Astrocyte (in vitro differentiated cells and primary cell): Measurements from ENCODE around the gene LRMDA. TPM values are rescaled to one million over a fixed set of nuclear protein-coding genes. Genes with fewer than 3 reads are reported as not detected.

Source experiments
- DNase-seq: peaks from one replicate; pipeline ENCODE4 v3.0.0-alpha.2; 2010; ENCODE audit warnings: low read depth
- FAIRE-seq: peaks from 2 replicates; lab custom pipeline; 2011; peaks lifted over from hg19 to GRCh38; lab: Jason Lieb, UNC
- H2AFZ ChIP-seq: 2 replicates; pipeline ENCODE4 v1.6.0; 2012; ENCODE audit warnings: low read depth, low read length, inconsistent platforms
- H3K27ac ChIP-seq: 2 replicates; pipeline ENCODE4 v1.5.1; 2011; ENCODE audit warnings: low read depth, low read length, inconsistent platforms
- H3K27me3 ChIP-seq: 2 replicates; pipeline ENCODE4 v1.6.0; 2011; ENCODE audit warnings: low read length, inconsistent platforms; ENCODE audit not compliant: insufficient read depth
- H3K36me3 ChIP-seq: 2 replicates; pipeline ENCODE4 v1.5.1; 2011; ENCODE audit warnings: low read length, inconsistent platforms; ENCODE audit not compliant: insufficient read depth
- H3K4me1 ChIP-seq: 2 replicates; pipeline ENCODE4 v1.5.1; 2011; ENCODE audit warnings: low read length, inconsistent platforms; ENCODE audit not compliant: insufficient read depth
- H3K4me2 ChIP-seq: 2 replicates; pipeline ENCODE4 v1.6.0; 2012; ENCODE audit warnings: low read length, inconsistent platforms
- H3K4me3 ChIP-seq: 2 replicates; pipeline ENCODE4 v1.5.1; 2011; ENCODE audit warnings: low read depth, mild to moderate bottlenecking, low read length, inconsistent platforms; ENCODE audit not compliant: insufficient read depth
- H3K79me2 ChIP-seq: 2 replicates; pipeline ENCODE4 v1.6.0; 2012; ENCODE audit warnings: mild to moderate bottlenecking, low read length, inconsistent platforms; ENCODE audit not compliant: insufficient read depth
- H3K9ac ChIP-seq: 2 replicates; pipeline ENCODE4 v1.6.0; 2012; ENCODE audit warnings: mild to moderate bottlenecking, low read length, inconsistent platforms
- H3K9me3 ChIP-seq: 2 replicates; pipeline ENCODE4 v1.5.1; 2012; ENCODE audit warnings: low read depth, mild to moderate bottlenecking, low read length, inconsistent platforms; ENCODE audit not compliant: insufficient read depth
- H4K20me1 ChIP-seq: 2 replicates; pipeline ENCODE4 v1.6.0; 2012; ENCODE audit warnings: low read length, inconsistent platforms; ENCODE audit not compliant: insufficient read depth
- H3K27ac Mint-ChIP-seq: one replicate; pipeline ENCODE4 v1.8.0; 2021; ENCODE audit warnings: mild to moderate bottlenecking, mixed read lengths; ENCODE audit not compliant: unreplicated experiment
- H3K27me3 Mint-ChIP-seq: one replicate; pipeline ENCODE4 v1.8.0; 2021; ENCODE audit warnings: low read depth, mixed read lengths; ENCODE audit not compliant: unreplicated experiment
- H3K36me3 Mint-ChIP-seq: one replicate; pipeline ENCODE4 v1.8.0; 2021; ENCODE audit warnings: low read depth, mixed read lengths; ENCODE audit not compliant: unreplicated experiment
- H3K4me1 Mint-ChIP-seq: one replicate; pipeline ENCODE4 v1.8.0; 2021; ENCODE audit warnings: low read depth, mixed read lengths; ENCODE audit not compliant: unreplicated experiment
- H3K4me3 Mint-ChIP-seq: one replicate; pipeline ENCODE4 v1.8.0; 2021; ENCODE audit warnings: mild to moderate bottlenecking, moderate library complexity, mixed read lengths; ENCODE audit not compliant: unreplicated experiment
- H3K9me3 Mint-ChIP-seq: one replicate; pipeline ENCODE4 v1.8.0; 2021; ENCODE audit warnings: mild to moderate bottlenecking, mixed read lengths; ENCODE audit not compliant: unreplicated experiment
- EZH2 ChIP-seq: IDR thresholded peaks from 2 replicates; pipeline ENCODE4 v1.6.1; 2012; ENCODE audit warnings: mild to moderate bottlenecking, low read length, inconsistent platforms; ENCODE audit not compliant: insufficient read depth
- total RNA-seq: library from RNA; stranded (reverse); gene quantifications from 2 replicates; pipeline ENCODE4 v1.2.1, GENCODE V29; 2021
- TF ChIP-seq, protein P1 (sequence below): IDR thresholded peaks from 2 replicates; pipeline ENCODE4 v1.5.1; 2011; ENCODE audit warnings: low read depth, mild to moderate bottlenecking, inconsistent platforms, low read length, moderate library complexity; ENCODE audit not compliant: insufficient read depth

The LRMDA gene
- total RNA-seq, 1 donor from 2014 or later: 2.7 TPM

DNA sequence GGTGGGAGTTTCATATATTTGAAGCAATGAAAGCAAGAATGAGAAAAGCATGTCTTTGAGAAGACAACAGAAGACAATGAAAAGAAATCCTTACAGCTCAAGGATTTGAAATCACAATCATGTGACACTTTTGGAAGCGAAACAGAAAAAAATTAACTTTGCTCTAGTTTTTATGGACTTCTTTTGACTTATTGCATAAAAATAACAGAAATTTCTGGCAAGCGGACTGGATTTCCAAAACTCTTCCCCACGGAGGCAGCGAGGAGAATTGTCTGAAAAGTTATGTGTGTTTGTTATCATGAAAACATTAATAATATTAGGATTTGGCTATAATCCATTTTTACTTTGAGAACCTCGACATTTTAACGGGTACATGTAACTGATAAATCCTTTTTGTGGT lies 223.3 kb downstream of the LRMDA start:
- Histone ChIP-seq H3K79me2 (no peaks in the 10 kb centered on the region), H3K4me1 (peaks cover 9% of the 10 kb centered on the region), H2AFZ (no peak overlapping the region), H4K20me1 (no peaks in the 10 kb centered on the region), H3K9ac (no peak overlapping the region), H3K27ac (no peak overlapping the region), H3K4me2 (no peak overlapping the region), H3K27me3 (peaks cover 15% of the 10 kb centered on the region), H3K36me3 (no peaks in the 10 kb centered on the region), H3K9me3 (no peaks in the 10 kb centered on the region), H3K4me3 (no peak overlapping the region)
- TF ChIP-seq, protein P1, sequence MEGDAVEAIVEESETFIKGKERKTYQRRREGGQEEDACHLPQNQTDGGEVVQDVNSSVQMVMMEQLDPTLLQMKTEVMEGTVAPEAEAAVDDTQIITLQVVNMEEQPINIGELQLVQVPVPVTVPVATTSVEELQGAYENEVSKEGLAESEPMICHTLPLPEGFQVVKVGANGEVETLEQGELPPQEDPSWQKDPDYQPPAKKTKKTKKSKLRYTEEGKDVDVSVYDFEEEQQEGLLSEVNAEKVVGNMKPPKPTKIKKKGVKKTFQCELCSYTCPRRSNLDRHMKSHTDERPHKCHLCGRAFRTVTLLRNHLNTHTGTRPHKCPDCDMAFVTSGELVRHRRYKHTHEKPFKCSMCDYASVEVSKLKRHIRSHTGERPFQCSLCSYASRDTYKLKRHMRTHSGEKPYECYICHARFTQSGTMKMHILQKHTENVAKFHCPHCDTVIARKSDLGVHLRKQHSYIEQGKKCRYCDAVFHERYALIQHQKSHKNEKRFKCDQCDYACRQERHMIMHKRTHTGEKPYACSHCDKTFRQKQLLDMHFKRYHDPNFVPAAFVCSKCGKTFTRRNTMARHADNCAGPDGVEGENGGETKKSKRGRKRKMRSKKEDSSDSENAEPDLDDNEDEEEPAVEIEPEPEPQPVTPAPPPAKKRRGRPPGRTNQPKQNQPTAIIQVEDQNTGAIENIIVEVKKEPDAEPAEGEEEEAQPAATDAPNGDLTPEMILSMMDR: no peak
- TF ChIP-seq EZH2: no peak
- Mint-ChIP-seq H3K4me3 (no peak overlapping the region), H3K4me1 (peaks cover 12% of the 10 kb centered on the region), H3K36me3 (no peaks in the 10 kb centered on the region), H3K27me3 (peaks cover 13% of the 10 kb centered on the region), H3K9me3 (peaks cover 4% of the 10 kb centered on the region), H3K27ac (no peak overlapping the region)
- FAIRE-seq: no peak
- no peak for DNase-seq

DNA sequence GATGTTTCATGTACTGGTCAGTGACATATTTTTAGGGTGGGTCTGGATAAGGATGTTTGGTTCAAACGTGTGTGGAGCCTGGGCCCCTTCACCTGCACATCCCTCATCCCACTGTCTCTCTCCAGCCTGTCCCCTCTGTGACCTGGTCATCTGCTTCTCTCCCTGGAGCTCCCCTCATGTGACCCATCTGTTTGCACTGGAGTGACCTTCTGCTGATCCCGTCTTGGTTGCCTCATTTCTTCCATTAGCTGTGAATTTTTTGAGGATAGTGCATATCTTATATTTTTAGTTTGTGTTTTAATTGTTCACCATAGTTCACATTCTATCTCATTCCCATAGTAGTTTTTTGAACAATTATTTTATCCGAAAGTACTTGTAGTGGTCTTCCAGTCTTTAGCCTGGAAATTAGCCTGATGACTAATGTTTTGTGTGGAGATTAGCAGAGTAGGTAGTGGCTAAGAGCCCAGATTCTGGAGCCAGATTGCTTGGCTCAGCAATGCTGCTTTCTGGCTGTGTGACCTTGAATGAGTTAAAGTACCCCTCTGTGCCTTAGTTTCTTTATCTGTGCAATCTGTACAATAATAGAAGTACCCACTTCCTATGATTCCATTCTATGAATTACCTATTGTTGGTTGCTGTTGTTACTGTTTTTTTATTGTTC lies 224.5 kb downstream of the LRMDA start:
- Mint-ChIP-seq H3K9me3 (peaks cover 3% of the 10 kb centered on the region), H3K4me3 (no peak overlapping the region), H3K36me3 (no peaks in the 10 kb centered on the region), H3K27me3 (peaks cover 14% of the 10 kb centered on the region), H3K4me1 (peaks cover 12% of the 10 kb centered on the region), H3K27ac (no peak overlapping the region)
- H3K36me3 ChIP-seq: no peaks in the 10 kb centered on the region
- no peak overlapping the region for H3K9ac ChIP-seq
- H3K9me3 ChIP-seq: no peaks in the 10 kb centered on the region
- no peak overlapping the region for H3K27ac ChIP-seq
- FAIRE-seq (no peak), DNase-seq (peak; percentile 86)
- H3K4me3 ChIP-seq: no peak overlapping the region
- no peak overlapping the region for H2AFZ ChIP-seq
- TF ChIP-seq EZH2: no peak
- TF ChIP-seq, protein P1: no peak
- no peak overlapping the region for H3K4me2 ChIP-seq
- peaks cover 21% of the 10 kb centered on the region for H3K27me3 ChIP-seq
- no peaks in the 10 kb centered on the region for H3K79me2 ChIP-seq
- H4K20me1 ChIP-seq: no peaks in the 10 kb centered on the region
- peaks cover 9% of the 10 kb centered on the region for H3K4me1 ChIP-seq

DNA sequence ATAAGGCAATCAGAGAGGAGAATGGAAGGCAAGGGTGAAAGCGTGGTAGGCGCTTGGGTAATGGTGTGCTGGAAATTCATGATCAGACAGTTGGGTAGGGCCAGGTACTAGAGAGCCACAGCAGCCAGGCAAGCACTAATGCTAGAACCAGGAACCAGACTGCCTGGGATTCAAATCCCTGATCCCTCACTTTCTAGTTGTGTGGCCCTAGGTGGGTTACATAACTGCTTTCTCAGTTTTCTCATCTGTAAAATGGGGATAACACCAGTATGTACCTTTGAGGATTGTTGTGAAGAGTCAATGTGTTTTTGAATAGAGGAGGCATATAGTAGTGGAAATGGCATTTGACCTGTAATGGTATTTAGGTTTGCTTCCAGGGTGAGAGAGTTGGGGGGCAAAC lies 225.9 kb downstream of the LRMDA start:
- Histone ChIP-seq H3K9ac (no peak overlapping the region), H3K4me3 (no peak overlapping the region), H3K27me3 (peaks cover 21% of the 10 kb centered on the region), H2AFZ (no peak overlapping the region), H3K36me3 (no peaks in the 10 kb centered on the region), H3K9me3 (no peaks in the 10 kb centered on the region), H3K4me2 (no peak overlapping the region), H3K4me1 (peaks cover 9% of the 10 kb centered on the region), H4K20me1 (no peaks in the 10 kb centered on the region), H3K27ac (no peak overlapping the region), H3K79me2 (no peaks in the 10 kb centered on the region)
- no peaks in the 10 kb centered on the region for H3K36me3 Mint-ChIP-seq
- H3K4me1 Mint-ChIP-seq: peaks cover 12% of the 10 kb centered on the region
- TF ChIP-seq, protein P1: no peak
- TF ChIP-seq EZH2: no peak
- no peak overlapping the region for H3K27ac Mint-ChIP-seq
- no peak for FAIRE-seq
- no peak overlapping the region for H3K4me3 Mint-ChIP-seq
- peaks cover 21% of the 10 kb centered on the region for H3K27me3 Mint-ChIP-seq
- DNase-seq: no peak
- peaks cover 3% of the 10 kb centered on the region for H3K9me3 Mint-ChIP-seq
